HT-29 (cell line): ENCODE measurements around the gene MS4A4A. TPM values are rescaled to one million over a fixed set of nuclear protein-coding genes. Genes with fewer than 3 reads are reported as not detected.
A peak's percentile ranks its signal among the peaks of the same experiment; 100 is the strongest.
"Not testable (repeated sequence)": the region's sequence is repeated elsewhere in the genome, so short reads cannot be mapped to it uniquely, and the experiment has no call there.

Experiments used
- DNase-seq: peaks from one replicate; pipeline ENCODE4 v3.0.0-alpha.2; 2015; ENCODE audit warnings: low spot score
- total RNA-seq: library from RNA; depleted of rRNA; stranded (reverse); fragments of >200 nt; shearing (Covaris generic); gene quantifications from 2 replicates; pipeline ENCODE4 v1.2.3, GENCODE V29; 2014

Gene MS4A4A
- total RNA-seq, 1 experiment from 2014 or later = not detected

DNA sequence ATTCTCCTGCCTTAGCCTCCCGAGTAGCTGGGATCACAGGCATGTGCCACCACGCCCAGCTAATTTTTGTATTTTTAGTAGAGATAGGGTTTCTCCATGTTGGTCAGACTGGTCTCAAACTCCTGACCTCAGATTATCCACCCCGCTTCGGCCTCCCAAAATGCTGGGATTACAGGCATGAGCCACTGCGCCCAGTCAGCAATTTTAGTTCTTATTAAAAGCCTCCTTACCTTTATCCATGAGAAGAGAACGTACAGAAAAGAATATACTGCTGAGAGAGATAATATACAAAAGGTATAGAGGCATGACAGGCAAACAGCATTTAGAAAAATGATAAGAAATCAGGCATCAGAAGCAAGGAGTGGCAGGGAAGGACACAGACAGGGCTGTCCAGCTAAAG, 21.4 kb downstream of the MS4A4A start:
- DNase-seq = not testable (repeated sequence)

DNA sequence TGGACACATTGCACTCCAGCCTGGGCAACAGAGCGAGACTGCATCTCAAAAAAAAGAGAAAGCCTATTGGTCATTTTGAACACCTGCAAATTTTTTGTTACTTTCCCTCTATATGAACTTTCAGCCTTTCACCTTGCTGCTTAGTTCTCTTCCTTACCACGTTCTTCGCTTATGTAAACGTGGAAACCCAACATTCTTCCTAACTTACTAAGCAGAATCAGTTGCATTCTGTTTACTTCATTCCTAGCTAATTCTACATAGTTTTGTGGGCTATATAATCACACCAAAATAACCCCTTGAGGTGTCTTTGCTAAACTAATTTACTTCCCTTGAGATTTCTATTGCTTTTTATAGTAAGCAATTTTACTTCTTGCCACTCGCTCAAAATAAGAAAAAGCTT, 23.2 kb downstream of the MS4A4A start:
- no peak for DNase-seq

DNA sequence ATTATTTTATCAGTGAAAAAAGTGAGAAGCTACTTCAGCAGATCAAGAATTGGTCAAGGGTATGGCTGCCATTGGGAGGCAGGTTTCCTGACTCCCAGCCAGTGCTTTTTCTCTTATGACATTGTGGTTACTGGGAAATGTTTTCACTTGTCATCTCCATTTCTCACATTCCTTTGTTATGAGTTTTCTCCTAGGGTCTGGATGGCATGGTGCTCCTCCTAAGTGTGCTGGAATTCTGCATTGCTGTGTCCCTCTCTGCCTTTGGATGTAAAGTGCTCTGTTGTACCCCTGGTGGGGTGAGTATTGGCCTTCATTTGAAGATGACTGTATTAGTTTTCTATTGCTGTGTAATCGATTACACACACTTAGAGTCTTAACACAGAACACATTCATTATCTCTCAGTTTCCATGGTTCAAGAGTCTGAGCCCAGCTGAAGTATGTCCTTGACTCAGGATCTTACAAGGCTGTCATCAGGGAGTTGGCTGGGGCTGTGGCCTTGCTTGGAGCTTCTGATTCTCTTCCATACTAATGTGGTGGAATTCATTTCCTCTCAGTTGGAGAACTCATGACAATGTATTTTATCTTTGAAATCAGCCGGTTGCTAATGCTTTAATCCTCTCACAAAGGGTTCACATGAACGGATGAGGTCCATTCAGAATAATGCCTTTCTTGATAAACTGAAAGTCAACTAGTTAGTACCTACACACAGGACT, 25.6 kb downstream of the MS4A4A start:
- DNase-seq = no peak

DNA sequence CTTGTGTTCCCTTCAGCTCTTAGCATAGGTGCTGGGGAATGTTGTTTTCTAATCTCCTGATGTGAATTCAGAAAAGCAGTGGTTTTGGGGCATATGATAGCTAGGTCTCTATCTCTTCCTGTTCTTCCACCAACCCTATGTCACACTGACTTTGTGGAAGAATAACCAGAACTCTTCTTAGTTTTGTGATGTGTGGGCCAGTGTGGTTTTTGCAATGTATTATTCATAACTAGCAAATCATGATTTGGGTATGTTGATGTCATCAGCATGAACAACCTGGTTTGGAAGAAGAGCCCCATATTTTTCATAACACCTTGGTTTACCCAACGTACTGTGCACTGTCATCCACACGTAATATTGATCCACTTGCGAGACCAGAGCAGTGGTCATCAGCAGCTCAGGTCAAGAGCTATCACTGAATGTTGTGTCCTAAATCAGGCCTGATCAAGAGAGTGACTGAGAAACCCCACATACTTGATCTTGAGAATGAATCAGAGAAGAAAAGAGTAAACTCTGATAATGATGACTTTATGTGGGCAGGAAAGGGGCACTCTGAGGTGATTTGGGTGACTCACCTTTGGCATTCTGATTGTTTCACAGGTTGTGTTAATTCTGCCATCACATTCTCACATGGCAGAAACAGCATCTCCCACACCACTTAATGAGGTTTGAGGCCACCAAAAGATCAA, 27.2 kb downstream of the MS4A4A start:
- DNase-seq = no peak

DNA sequence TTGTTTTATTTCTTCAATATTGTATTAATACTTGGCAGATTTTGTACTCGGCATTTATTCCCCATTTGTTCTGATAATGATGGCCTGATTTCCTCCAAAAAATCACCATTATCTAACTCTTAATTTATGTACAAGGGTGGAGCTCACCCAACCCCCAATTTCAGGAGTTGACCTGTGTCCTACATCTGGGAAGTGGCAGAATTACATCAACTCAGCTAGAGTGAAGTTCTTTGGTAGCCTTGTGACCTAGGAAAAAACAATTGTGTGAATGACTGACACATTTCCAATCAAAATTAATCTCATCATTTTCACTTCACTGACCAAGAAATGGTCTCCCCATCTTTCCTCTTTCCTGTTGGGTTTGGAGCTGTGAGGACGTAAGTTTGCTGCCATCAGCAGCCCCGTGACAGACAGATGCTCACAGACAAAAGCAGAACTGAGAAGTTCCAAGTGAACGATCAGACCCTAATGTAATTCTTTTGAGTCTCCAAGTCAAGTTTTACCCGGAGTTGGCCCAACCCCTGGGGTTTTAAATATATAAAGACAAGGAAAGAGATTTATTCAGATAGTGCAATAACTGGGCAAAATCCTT, 30.0 kb downstream of the MS4A4A start:
- no peak for DNase-seq

DNA sequence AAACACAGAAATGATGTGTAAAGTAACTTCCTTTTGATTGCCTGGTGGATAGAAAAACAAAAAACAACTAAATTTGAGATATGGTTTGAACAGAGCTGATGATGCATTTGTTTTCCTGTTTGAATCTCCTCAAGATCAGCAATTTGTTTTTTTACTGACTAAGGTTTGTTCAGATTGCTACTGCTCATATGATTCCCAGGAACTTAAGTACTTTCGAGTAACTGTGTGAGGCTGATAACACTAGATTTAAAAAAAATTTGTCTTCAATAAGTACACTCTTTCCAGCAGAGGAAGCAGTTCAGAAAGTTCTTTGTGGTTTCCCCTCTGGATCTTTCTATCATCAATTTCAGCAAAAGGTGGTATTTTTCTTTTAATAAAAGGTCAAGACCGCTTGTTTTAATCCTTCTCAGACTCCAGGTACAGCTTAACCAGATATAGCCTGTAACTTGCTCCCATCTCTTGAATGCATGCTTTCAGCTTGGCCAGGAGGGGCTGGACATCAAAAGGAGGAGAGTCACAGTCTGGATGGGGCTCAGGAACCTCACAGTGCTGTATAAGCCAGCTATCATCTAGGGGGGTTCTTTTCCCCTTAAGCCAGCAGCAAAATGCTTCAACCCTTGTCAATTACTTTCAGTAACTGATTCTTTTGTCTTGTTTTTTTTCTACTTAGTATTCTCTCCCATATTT, 34.3 kb downstream of the MS4A4A start:
- DNase-seq = no peak

DNA sequence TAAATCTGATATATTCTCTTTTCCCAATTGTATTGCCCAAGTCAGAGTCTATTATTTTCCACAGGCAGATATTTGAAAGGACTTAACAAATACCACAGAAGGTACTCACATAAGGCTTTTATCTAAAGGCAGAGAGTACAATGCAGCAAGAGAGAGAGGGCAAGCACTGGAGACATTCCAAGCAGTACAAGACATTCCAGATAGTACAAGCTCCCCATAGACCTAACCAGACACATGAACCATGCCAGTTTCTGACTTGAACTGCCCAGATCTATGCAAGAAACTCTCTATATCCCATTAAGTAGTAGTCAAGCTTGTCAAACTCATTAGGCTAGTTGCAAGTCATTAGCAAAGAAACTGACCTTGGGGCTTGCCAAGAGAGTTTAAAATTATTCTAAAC, 35.4 kb downstream of the MS4A4A start:
- DNase-seq = no peak

DNA sequence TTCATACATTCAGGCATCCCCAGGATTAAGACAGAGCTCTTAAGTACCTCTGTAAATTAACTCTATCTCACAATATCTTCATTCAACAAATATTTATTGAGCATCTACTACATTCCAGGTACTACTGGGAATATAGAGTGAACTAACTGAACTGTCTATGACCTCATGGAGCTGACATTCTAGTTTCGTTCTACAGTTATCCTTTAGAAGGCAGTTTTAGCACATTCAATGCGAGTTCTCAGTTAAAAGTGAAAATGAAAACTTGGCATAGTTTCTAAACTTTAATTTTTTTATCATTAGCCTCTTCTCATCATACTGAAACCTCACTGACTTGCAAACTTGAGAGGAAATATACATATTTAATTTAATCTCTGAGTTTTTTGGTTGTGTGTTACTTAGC, 35.9 kb downstream of the MS4A4A start:
- DNase-seq = no peak

DNA sequence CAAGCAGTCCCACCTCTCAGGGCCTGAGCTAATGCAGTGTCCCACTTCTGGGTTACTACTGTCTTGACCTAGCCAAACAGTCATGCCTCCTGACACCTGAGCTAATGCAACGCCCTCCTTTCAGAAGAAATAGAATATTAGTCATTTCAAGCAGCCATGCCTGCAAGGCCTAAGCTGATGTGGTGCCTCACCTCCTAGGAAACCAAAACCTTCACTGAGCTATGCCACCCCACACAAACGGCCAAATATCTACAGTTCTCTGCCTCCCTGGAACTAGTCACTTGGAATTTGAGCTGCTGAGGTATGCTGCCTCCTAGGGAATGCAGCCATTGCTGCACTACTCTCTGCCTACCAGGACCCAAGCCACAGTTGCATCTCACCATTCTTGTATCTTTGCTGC, 38.3 kb downstream of the MS4A4A start:
- DNase-seq = no peak

DNA sequence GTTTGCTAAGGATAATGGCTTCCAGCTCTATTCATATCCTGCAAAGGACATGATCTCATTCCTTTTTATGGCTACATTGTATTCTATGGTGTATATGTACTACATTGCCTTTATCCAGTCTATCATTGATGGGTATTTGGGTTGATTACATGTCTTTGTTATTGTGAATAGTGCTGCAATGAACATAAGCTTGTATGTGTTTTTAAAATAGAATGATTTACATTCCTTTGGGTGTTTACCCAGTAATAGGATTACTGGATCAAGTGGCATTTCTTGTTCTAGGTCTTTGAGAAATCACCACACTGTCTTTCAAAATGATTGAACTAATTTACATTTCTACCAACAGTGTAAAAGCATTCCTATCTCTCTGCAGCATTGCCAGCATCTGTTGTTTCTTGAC, 40.6 kb downstream of the MS4A4A start:
- DNase-seq = no peak

DNA sequence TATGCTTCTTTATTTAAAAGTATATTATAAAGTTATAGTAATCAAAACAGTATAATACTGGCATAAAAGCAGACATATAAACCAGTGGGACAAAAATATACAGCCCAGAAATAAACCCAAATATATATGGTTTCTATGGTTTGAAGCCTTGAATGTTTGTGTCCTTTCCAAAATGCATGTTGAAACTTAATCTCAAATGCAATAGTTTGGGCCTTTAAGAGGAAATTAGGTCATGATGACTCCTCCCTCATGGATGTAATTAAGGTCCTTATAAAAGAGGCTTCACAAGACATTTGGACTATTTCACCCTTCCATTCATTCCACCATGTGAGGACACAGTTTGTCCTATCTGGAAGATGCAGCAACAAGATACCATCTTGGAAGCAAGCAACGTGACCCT, 46.5 kb downstream of the MS4A4A start, which contains the start of gene MS4A6E:
MS4A6E (plus strand) TSS at position 301 of the 400 bp plus-strand sequence. CDS start 7,641 bp downstream, outside the sequence.
- no peak for DNase-seq

DNA sequence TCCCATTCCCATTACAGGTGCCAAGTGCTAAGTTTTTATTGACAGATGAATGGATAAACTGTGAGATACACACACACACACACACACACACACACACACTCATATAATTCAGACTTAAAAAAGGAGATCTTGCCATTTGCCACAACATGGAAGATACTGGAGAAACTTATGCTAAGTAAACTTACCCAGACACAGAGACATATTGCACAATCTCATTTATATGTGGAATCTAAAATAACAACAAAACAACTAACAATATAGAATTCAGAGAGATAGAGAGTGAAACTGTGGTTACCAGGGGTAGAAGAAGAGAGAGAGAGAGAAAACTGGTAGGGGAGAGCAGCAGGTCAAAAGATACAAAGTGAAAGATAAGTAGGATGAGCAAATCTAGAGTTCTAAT, 48.0 kb downstream of the MS4A4A start:
- no peak for DNase-seq

DNA sequence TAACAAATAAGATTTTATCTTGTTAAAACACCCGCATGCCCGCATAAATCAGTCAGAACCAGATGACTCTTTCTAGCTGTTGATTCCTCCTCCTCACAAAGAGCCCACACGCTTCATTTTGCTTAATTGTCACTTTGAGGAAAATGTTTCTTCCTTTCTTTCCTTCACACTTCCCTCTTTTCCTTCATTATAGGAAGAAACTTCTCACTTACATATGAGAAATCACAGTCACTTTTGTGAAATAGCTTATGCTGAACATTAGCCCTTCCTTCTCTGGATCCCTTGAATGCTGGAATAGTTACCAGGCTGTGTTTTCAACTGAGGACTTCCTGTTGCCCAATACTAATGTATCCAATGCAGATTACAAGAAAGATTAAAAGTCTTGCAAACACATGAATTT, 52.4 kb downstream of the MS4A4A start:
- DNase-seq = no peak

DNA sequence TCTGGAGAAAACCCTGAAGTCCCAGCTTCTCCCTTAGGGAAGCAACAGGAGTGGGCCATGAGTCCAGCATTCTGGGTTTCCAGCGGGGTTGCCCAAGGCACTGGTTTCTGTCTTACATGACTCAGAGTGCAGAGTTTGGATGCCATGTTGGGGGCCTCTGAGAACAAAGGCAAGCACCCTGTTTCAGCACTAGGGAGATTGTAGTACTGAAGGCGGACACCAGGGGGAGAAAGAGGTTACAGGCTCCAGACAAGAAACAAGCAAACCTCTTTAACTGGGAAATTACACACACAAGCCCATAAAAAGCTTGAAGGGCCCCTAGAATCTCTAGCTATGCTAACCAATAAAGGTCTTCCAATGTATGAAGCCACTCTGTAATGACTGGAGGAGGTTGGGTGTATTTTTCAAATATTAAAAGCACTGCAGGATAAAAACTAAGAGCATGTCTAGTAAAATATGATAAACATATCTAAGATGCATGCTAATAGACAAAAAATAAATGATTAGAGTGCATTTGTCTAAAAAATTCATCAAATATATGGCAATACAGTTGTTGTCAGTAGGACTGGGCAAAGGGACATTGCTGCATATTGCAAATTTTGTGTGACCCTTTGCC, 53.6 kb downstream of the MS4A4A start:
- peak; percentile 88 for DNase-seq

DNA sequence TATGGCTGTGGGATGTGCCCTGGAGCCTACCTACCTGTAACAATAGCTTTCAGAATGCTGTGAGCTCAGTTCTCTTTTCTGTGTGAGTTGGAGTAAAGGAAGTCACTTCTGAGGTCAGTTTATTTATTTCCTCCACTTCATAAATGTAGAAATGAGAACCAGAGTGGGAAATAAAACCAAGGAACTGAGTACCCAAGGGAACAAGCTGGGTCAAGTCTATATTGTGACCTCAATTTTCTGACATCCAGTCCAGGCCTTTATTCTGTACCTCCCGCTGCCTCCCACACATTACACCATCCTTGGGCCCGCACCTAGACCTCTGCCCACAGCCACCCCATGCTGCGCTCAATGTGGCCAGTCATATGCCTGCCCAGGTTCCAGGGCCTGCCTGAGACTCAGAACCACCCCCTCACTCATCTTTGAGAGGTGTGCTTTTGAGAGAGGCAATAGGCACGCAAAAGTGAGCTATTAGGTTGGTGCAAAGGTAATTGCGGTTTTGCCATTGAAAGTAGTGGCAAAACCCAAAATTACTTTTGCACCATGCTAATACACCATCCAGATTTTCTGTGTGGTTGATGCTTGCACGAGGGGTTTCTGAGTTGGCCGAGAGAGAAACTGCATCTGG, 56.4 kb downstream of the MS4A4A start:
- DNase-seq = no peak

DNA sequence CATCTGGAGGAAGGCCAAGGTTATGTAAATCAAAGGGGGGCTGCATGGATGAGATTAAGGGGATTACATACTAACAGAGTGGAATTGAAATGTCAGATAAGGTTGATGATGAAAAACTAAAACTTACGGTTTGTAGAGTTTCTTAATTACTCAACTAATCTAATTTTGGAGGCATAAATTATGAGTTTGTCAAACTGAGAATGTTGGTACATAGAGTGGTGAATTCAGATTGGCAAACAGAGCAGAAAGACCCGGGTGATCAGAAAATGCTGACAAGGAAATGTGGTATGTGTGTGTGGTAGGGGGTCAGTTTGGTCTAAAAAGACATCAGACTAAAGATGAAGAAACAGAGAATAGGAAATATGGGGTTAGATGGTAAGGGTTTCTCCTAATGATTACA, 57.6 kb downstream of the MS4A4A start:
- no peak for DNase-seq

DNA sequence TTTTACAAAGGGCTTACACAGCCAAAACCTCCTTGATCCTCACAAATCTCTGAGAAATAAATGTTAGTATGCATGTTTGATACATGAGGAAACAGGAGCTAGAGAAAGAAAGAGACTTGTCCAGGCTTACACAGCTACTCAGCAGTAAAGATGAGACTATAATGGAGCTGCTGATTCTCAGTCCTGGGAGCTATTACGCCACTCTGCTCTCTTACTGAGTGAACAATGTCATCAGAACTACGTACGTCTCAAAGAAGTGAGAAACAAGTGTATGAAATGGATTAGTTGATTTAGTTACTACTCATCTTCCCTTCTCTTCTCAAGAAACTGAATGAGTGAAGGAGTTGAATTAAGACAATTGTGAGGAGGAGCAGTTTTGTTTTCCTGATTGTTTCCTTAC, 58.9 kb downstream of the MS4A4A start:
- DNase-seq = no peak

DNA sequence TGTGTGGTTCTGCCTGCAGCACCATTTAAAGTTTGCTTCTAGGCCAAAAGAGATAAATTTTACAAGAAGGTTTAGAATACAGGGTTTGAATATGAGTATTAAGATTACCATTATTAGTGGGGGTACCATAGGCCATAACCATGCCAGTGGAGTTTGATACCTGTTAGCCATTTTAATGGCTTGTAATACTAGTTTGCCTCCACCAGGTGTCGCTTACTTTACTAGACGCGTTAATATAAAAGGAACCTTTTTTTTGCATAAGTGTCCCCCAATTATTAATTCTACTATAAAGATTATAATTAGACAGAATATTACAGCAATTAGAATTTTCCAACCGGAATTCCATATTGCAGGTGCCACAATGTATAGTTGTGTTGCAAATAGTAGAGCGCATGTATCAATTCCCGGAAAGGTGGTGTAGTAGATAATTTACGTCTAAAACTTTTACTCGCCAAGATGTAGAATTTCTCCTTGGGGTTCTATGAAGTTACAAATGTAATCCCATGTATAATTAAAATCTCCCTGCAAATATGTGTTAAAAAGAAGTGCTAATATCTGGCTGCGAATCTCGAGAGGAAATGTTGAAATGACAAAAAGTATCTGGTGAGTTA, 62.7 kb downstream of the MS4A4A start:
- peak; percentile 52 for DNase-seq

DNA sequence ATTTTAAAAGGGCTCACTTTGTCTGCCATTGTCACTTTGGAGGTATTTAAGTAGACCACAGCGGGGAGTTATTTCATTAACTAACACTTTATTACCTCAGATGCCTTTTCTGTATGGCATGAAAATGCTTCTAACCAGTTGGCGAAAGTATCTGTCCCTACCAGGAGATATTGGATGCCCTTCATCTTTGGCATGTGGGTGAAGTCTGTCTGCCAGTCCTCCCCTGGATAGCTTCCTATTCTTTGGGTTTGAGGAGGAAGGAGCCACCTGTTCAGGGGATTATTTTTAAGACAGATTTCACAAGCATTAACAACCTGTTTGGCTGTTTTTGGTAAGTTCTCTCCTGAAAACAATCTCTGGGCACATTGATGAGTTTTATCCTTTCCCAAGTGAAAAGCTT, 63.7 kb downstream of the MS4A4A start:
- no peak for DNase-seq

DNA sequence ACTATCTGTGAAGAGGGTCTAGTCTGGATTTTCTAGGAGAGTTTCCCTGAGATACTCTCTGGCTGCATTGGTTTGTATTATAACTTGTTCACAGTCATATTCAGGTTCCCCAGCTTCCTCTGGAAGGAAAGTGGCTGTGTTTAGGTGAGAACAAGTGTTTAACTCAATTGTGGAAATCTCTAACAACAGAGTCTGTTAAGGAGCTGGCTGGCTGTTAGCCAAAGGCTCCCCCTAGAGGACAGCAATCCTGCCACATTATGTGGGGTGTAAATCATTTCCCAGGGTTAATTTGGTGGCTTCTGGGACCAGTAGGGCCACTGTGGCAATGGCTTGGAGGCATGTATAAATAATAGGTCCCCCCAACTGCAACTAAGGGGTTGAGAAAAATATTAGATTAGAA, 65.0 kb downstream of the MS4A4A start:
- peak; percentile 70 for DNase-seq
